ENCODE results near the gene KRT25.

The KRT25 gene

GRCh38 chr17:40755231-40755630 is at the start of gene KRT25:
Gene KRT25, minus strand, starts transcription at chr17:40755331. Its CDS starts 60 bp downstream, at chr17:40755271.
- no peak for DNase-seq (ENCODE audit: low read depth)

GRCh38 chr17:40803617-40804082 is 48.5 kb upstream of the KRT25 start:
- peak; percentile 53 for DNase-seq (ENCODE audit: low read depth)

GRCh38 chr17:40801157-40801556 is 46.0 kb upstream of the KRT25 start:
- no peak for DNase-seq (ENCODE audit: low read depth)

- no peak for DNase-seq (ENCODE audit: low read depth)
Observed at GRCh38 chr17:40800381-40800780, 45.2 kb upstream of the KRT25 start.

- DNase-seq (ENCODE audit: low read depth) = no peak
Observed at GRCh38 chr17:40799859-40800258, 44.7 kb upstream of the KRT25 start, which contains the start of gene KRT28. Gene KRT28, minus strand, starts transcription at chr17:40799959. Its CDS starts 66 bp downstream, at chr17:40799893.

- DNase-seq (ENCODE audit: low read depth) = no peak
Observed at GRCh38 chr17:40796846-40797245, 41.7 kb upstream of the KRT25 start.

GRCh38 chr17:40795019-40795667 is 40.0 kb upstream of the KRT25 start:
- DNase-seq (ENCODE audit: low read depth) = no peak

- DNase-seq (ENCODE audit: low read depth) = no peak
Observed at GRCh38 chr17:40794466-40794865, 39.3 kb upstream of the KRT25 start.

- no peak for DNase-seq (ENCODE audit: low read depth)
Observed at GRCh38 chr17:40793832-40794231, 38.7 kb upstream of the KRT25 start.

- no peak for DNase-seq (ENCODE audit: low read depth)
Observed at GRCh38 chr17:40791787-40792436, 36.8 kb upstream of the KRT25 start.

- no peak for DNase-seq (ENCODE audit: low read depth)
Observed at GRCh38 chr17:40791111-40791510, 36.0 kb upstream of the KRT25 start.

- no peak for DNase-seq (ENCODE audit: low read depth)
Observed at GRCh38 chr17:40782450-40782849, 27.3 kb upstream of the KRT25 start, which contains the start of gene KRT27. Gene KRT27, minus strand, starts transcription at chr17:40782550. Its CDS starts 57 bp downstream, at chr17:40782493.

GRCh38 chr17:40779181-40779909 is 24.2 kb upstream of the KRT25 start:
- DNase-seq (ENCODE audit: low read depth) = no peak

- no peak for DNase-seq (ENCODE audit: low read depth)
Observed at GRCh38 chr17:40778461-40778860, 23.3 kb upstream of the KRT25 start.

GRCh38 chr17:40777971-40778370 is 22.8 kb upstream of the KRT25 start:
- DNase-seq (ENCODE audit: low read depth) = no peak

- DNase-seq (ENCODE audit: low read depth) = no peak
Observed at GRCh38 chr17:40777459-40777858, 22.3 kb upstream of the KRT25 start.

GRCh38 chr17:40775945-40776344 is 20.8 kb upstream of the KRT25 start:
- DNase-seq (ENCODE audit: low read depth) = no peak

- DNase-seq (ENCODE audit: low read depth) = no peak
Observed at GRCh38 chr17:40772101-40772500, 17.0 kb upstream of the KRT25 start, which contains the start of gene KRT26. Gene KRT26, minus strand, starts transcription at chr17:40772201. Its CDS starts 88 bp downstream, at chr17:40772113.

- no peak for DNase-seq (ENCODE audit: low read depth)
Observed at GRCh38 chr17:40765657-40766056, 10.5 kb upstream of the KRT25 start.

- DNase-seq (ENCODE audit: low read depth) = no peak
Observed at GRCh38 chr17:40763752-40764151, 8.6 kb upstream of the KRT25 start.

- no peak for DNase-seq (ENCODE audit: low read depth)
Observed at GRCh38 chr17:40760105-40761016, 5.2 kb upstream of the KRT25 start.

- no peak for DNase-seq (ENCODE audit: low read depth)
Observed at GRCh38 chr17:40753804-40754203, 1.3 kb downstream of the KRT25 start.
